ENCODE measurements around the gene TMEM18.

DNA sequence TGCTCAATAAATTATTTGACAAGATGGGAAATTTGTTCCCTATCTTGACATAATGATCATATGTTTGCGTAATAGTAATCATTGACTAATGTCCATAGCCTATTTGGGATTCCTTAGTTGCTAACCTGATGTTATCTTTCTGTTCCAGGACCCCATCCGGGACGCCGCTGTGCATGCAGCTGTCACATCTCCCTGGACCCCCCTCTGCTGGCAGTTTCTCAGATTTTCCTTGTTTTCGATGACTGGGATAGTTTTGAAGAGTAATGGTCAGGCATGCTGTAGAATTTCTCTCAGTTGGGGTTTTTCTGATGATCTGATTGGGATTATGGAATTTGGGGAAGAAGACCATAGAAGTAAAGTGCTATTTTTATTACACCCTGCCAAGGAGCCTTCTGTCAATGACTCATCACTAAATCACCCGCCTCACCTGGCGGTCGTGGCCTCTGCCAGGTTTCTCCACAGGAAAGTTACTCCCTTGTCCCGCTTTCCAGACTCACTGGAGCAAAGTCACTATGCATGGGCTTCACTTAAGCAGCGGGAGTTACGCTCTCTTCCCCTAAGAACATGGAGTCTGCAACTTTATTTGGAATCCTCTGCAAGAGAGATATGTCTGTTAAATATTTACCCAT is 19.9 kb upstream of the TMEM18 start:
- TF ChIP-seq, protein P1, sequence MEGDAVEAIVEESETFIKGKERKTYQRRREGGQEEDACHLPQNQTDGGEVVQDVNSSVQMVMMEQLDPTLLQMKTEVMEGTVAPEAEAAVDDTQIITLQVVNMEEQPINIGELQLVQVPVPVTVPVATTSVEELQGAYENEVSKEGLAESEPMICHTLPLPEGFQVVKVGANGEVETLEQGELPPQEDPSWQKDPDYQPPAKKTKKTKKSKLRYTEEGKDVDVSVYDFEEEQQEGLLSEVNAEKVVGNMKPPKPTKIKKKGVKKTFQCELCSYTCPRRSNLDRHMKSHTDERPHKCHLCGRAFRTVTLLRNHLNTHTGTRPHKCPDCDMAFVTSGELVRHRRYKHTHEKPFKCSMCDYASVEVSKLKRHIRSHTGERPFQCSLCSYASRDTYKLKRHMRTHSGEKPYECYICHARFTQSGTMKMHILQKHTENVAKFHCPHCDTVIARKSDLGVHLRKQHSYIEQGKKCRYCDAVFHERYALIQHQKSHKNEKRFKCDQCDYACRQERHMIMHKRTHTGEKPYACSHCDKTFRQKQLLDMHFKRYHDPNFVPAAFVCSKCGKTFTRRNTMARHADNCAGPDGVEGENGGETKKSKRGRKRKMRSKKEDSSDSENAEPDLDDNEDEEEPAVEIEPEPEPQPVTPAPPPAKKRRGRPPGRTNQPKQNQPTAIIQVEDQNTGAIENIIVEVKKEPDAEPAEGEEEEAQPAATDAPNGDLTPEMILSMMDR (IDR thresholded peaks at IDR 0.05): no peak
- TF ChIP-seq POLR2A (IDR thresholded peaks at IDR 0.05): no peak
